ENCODE results near the gene ADCY6.

The ADCY6 gene

GRCh38 chr12:48815126-48816110 is 26.5 kb upstream of the ADCY6 start:
- peak; percentile 77 for DNase-seq

- peak; percentile 64 for DNase-seq
Measured at GRCh38 chr12:48814262-48815125, 25.6 kb upstream of the ADCY6 start.

GRCh38 chr12:48813465-48814261 is 24.8 kb upstream of the ADCY6 start:
- no peak for DNase-seq

GRCh38 chr12:48812389-48812788 is 23.5 kb upstream of the ADCY6 start:
- no peak for DNase-seq

GRCh38 chr12:48811437-48812090 is 22.7 kb upstream of the ADCY6 start:
- DNase-seq: no peak

GRCh38 chr12:48810903-48811431 is 22.1 kb upstream of the ADCY6 start:
- DNase-seq: no peak

GRCh38 chr12:48807981-48808380 is 19.1 kb upstream of the ADCY6 start:
- DNase-seq: no peak

- no peak for DNase-seq
Measured at GRCh38 chr12:48803675-48804074, 14.8 kb upstream of the ADCY6 start.

- no peak for DNase-seq
Measured at GRCh38 chr12:48800971-48801370, 12.1 kb upstream of the ADCY6 start.

GRCh38 chr12:48800457-48800856 is 11.6 kb upstream of the ADCY6 start:
- no peak for DNase-seq

- DNase-seq: peak; percentile 47
Measured at GRCh38 chr12:48796976-48797375, 8.1 kb upstream of the ADCY6 start.

- peak; percentile 51 for DNase-seq
Measured at GRCh38 chr12:48795550-48796455, 6.9 kb upstream of the ADCY6 start.

- DNase-seq: no peak
Measured at GRCh38 chr12:48794870-48795269, 6.0 kb upstream of the ADCY6 start.

GRCh38 chr12:48793696-48794095 is 4.8 kb upstream of the ADCY6 start:
- no peak for DNase-seq

- no peak for DNase-seq
Measured at GRCh38 chr12:48789858-48790326, 1.0 kb upstream of the ADCY6 start.

GRCh38 chr12:48788524-48788853 is 400 bp downstream of the ADCY6 start:
- no peak for DNase-seq

- DNase-seq: no peak
Measured at GRCh38 chr12:48787791-48788523, 932 bp downstream of the ADCY6 start.

GRCh38 chr12:48786591-48787544 is 2.0 kb downstream of the ADCY6 start:
- no peak for DNase-seq

- no peak for DNase-seq
Measured at GRCh38 chr12:48783432-48783831, 5.5 kb downstream of the ADCY6 start.

All from GDM1 (cell line).